Inferior parietal cortex (tissue), 1 donor: Measurements from ENCODE around the gene GSK3B.

Experiments used
- DNase-seq: peaks from one replicate; pipeline ENCODE4 v3.0.0-alpha.2; 2016; ENCODE audit errors: extremely low spot score

Gene GSK3B

DNA sequence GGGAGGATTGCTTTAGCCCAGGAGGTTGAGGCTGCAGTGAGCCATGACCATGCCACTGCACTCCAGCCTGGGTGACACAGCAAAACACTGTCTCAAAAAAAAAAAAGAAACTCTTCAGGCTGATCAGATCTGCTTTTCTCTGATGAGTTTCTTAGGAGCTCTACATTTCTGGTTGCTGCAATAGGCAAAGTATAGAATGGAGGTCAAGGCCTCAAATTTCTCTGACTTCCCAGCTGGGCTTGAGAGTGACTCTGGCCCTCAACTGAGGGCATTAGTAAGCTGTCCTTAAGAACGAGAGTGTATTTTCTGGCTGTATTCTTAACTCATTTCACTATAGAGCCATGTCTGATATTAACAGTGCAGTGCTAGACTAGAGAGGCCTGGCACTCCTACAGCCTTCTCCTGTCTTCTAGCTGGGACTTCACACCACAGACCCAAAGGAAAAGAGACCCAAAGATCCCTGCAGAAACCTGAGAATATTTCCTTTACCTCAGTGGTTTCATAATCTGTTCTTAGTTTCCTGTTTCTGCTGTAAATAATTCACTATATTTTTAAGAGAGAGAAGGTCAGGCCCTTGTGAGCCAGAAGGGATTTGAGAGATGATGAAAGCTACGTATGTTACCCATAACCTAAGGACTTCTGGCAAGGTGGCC, 314.4 kb downstream of the GSK3B start:
- no peak for DNase-seq

DNA sequence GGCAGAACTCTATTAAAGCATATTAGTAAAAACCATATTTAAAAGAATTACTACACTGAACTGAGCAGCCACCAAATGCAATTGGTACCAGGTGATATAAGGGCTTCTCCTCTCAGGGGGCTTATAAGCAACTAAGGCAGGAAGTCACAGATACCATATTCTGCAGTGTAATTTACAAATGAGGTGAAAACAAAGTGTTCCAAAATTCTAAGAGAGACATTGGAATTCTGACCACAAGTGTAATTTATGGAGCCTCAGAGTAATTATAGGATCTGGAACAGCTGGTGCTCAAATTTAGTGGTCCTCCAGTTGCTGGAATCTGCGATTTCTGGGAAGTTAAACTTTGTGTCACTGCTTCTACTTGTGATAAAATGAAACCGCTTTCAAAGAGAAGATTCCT, 315.4 kb downstream of the GSK3B start:
- DNase-seq, result no peak

GRCh38 chr3:119778176-119778575, 316.1 kb downstream of the GSK3B start:
- DNase-seq, result no peak

DNA sequence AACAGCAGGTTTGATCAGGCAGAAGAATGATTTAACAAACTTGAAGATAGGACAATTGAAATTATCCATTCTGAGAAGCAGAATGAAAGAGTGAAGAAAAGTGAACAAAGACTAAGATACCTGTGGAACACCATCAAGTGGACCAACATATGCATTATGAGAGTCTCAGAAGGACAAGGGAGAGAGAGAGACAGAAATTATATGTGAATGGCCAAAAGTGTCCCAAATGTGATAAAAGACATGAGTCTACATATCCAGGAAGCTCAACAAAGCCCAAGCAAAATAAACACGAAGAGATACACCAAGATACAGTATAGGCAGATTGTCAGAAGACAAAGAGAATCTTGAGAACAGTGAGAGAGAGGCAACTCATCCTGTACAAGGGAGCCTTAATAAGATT, 317.9 kb downstream of the GSK3B start:
- DNase-seq, result no peak

DNA sequence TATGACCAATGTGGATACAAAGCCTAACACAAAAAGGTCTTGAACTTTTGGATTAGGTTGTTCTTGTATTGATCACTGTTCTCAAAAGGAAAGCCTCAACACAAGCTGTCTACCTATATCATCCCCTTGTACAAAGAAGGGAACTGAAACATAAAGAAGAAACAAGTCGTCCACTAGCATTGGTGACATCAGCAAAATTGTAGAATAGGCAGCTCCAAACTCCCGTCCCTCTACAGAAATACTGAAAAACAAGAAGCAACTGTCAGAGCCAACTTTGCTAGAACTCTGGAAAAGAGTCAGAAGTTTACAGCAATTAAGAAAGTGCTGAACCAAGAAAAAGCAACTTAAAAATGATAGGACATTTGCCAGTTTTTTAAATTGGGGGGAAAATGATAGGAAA, 319.8 kb downstream of the GSK3B start:
- no peak for DNase-seq
